SK-N-SH treated with all-trans-retinoic acid at 6 μM for 48 hours (cell line): Measurements from ENCODE around the gene MYLK4.

Experiments used
- ATAC-seq: fragments of 200-7000 bp; cut with Tn5 transposase; 3 replicates; pipeline ENCODE4 v1.9.1; 2020; ENCODE audit warnings: mild to moderate bottlenecking, moderate library complexity
- ARNTL ChIP-seq: fragments of 450-650 bp; formaldehyde crosslinking; IDR thresholded peaks from 2 replicates; pipeline ENCODE4 v1.5.0; 2020; ENCODE audit warnings: low read depth, mild to moderate bottlenecking, moderate library complexity, borderline replicate concordance
- BACH2 ChIP-seq: fragments of 250-450 bp; sonication (Bioruptor Pico); IDR thresholded peaks from 2 replicates; pipeline ENCODE4 v1.9.0; 2021; ENCODE audit warnings: mild to moderate bottlenecking, borderline replicate concordance
- CREB5 ChIP-seq: fragments of 250-450 bp; sonication (Bioruptor Pico); IDR thresholded peaks from 2 replicates; pipeline ENCODE4 v1.5.1; 2020; ENCODE audit warnings: low read depth, mild to moderate bottlenecking, moderate library complexity
- CSDC2 ChIP-seq: fragments of 250-450 bp; sonication (Bioruptor Pico); IDR thresholded peaks from 2 replicates; pipeline ENCODE4 v1.5.0; 2020; ENCODE audit warnings: mild to moderate bottlenecking, moderate library complexity
- CSRNP3 ChIP-seq: fragments of 250-450 bp; sonication (Bioruptor Pico); IDR thresholded peaks from 2 replicates; pipeline ENCODE4 v1.5.1; 2021; ENCODE audit warnings: mild to moderate bottlenecking, moderate library complexity
- ESRRG ChIP-seq: fragments of 250-450 bp; sonication (Bioruptor Pico); IDR thresholded peaks from 2 replicates; pipeline ENCODE4 v1.6.1; 2021; ENCODE audit warnings: mild to moderate bottlenecking
- GLIS3 ChIP-seq: fragments of 250-450 bp; sonication (Bioruptor Pico); IDR thresholded peaks from 2 replicates; pipeline ENCODE4 v1.5.0; 2020; ENCODE audit warnings: mild to moderate bottlenecking, moderate library complexity
- ISL1 ChIP-seq: fragments of 250-450 bp; sonication (Bioruptor Pico); IDR thresholded peaks from 2 replicates; pipeline ENCODE4 v2.1.2; 2022; ENCODE audit warnings: mild to moderate bottlenecking, moderate library complexity
- OSR1 ChIP-seq: fragments of 250-450 bp; sonication (Bioruptor Pico); IDR thresholded peaks from 2 replicates; pipeline ENCODE4 v1.8.0; 2022; ENCODE audit warnings: moderate library complexity, mild to moderate bottlenecking, inconsistent platforms
- PPARA ChIP-seq: fragments of 250-450 bp; sonication (Bioruptor Pico); IDR thresholded peaks from 2 replicates; pipeline ENCODE4 v1.5.0; 2020; ENCODE audit warnings: mild to moderate bottlenecking, borderline replicate concordance
- RARB ChIP-seq: fragments of 250-450 bp; sonication (Bioruptor Pico); IDR thresholded peaks from 2 replicates; pipeline ENCODE4 v1.8.0; 2021; ENCODE audit warnings: mild to moderate bottlenecking, moderate library complexity
- SNAI2 ChIP-seq: fragments of 250-450 bp; sonication (Bioruptor Pico); IDR thresholded peaks from 2 replicates; pipeline ENCODE4 v1.5.0; 2020; ENCODE audit warnings: mild to moderate bottlenecking, moderate library complexity
- TCF4 ChIP-seq: fragments of 250-450 bp; sonication (Bioruptor Pico); IDR thresholded peaks from 2 replicates; pipeline ENCODE4 v1.8.0; 2021; ENCODE audit warnings: mild to moderate bottlenecking, moderate library complexity, borderline replicate concordance
- TOX ChIP-seq: fragments of 250-450 bp; sonication (Bioruptor Pico); IDR thresholded peaks from 2 replicates; pipeline ENCODE4 v1.8.0; 2021; ENCODE audit warnings: mild to moderate bottlenecking, moderate library complexity, borderline replicate concordance
- TSHZ2 ChIP-seq: fragments of 250-450 bp; sonication (Bioruptor Pico); IDR thresholded peaks from 2 replicates; pipeline ENCODE4 v1.5.0; 2020; ENCODE audit warnings: mild to moderate bottlenecking, moderate library complexity
- ZC3H10 ChIP-seq: fragments of 250-450 bp; sonication (Bioruptor Pico); IDR thresholded peaks from 2 replicates; pipeline ENCODE4 v1.5.1; 2021; ENCODE audit warnings: mild to moderate bottlenecking, moderate library complexity
- ZFP3 ChIP-seq: fragments of 250-450 bp; sonication (Bioruptor Pico); IDR thresholded peaks from 2 replicates; pipeline ENCODE4 v1.5.0; 2020; ENCODE audit warnings: mild to moderate bottlenecking, moderate library complexity
- ZFP30 ChIP-seq: fragments of 450-650 bp; formaldehyde crosslinking; IDR thresholded peaks from 2 replicates; pipeline ENCODE4 v1.5.0; 2022; ENCODE audit warnings: mild to moderate bottlenecking, moderate library complexity
- ZNF565 ChIP-seq: fragments of 450-650 bp; formaldehyde crosslinking; conservative IDR thresholded peaks from 2 replicates; pipeline ENCODE4 v1.5.0; 2020; ENCODE audit warnings: low read depth, mild to moderate bottlenecking, moderate library complexity
- ZNF70 ChIP-seq: fragments of 450-650 bp; formaldehyde crosslinking; IDR thresholded peaks from 2 replicates; pipeline ENCODE4 v1.5.0; 2020; ENCODE audit warnings: mild to moderate bottlenecking, moderate library complexity
- ZNF8 ChIP-seq: fragments of 450-650 bp; formaldehyde crosslinking; IDR thresholded peaks from 2 replicates; pipeline ENCODE4 v1.5.0; 2020; ENCODE audit warnings: mild to moderate bottlenecking, moderate library complexity

MYLK4 gene

GRCh38 chr6:2732503-2733089 lies 18.1 kb downstream of the MYLK4 start:
- ATAC-seq, result no peak
- TF ChIP-seq BACH2, result no peak
- TF ChIP-seq ZC3H10 (CRISPR knock-in tag), result no peak
- TF ChIP-seq ESRRG (CRISPR knock-in tag), result no peak
- TF ChIP-seq CSRNP3 (CRISPR knock-in tag), result no peak
- no peak for TF ChIP-seq GLIS3 (CRISPR knock-in tag)
- TF ChIP-seq OSR1, result no peak
- TF ChIP-seq ISL1 (CRISPR knock-in tag), result no peak
- no peak for TF ChIP-seq ZFP30 (CRISPR knock-in tag)
- no peak for TF ChIP-seq PPARA (CRISPR knock-in tag)
- no peak for TF ChIP-seq ZFP3

GRCh38 chr6:2731281-2731909 lies 19.3 kb downstream of the MYLK4 start:
- TF ChIP-seq BACH2 (no peak), CSRNP3 (CRISPR knock-in tag) (no peak), ZNF8 (no peak), ISL1 (CRISPR knock-in tag) (no peak), OSR1 (no peak), ZNF565 (CRISPR knock-in tag) (no peak), TOX (CRISPR knock-in tag) (no peak), ZNF70 (no peak), SNAI2 (CRISPR knock-in tag) (no peak), GLIS3 (CRISPR knock-in tag) (no peak), CSDC2 (CRISPR knock-in tag) (no peak), ARNTL (CRISPR knock-in tag) (no peak), TCF4 (CRISPR knock-in tag) (no peak)
- TF ChIP-seq, all 23 proteins: peak for 0

GRCh38 chr6:2730353-2731107 lies 20.2 kb downstream of the MYLK4 start:
- TF ChIP-seq SNAI2 (CRISPR knock-in tag) (no peak), GLIS3 (CRISPR knock-in tag) (no peak)
- ATAC-seq, result no peak

More at GRCh38 chr6:2731281-2731909, 19.3 kb downstream of the MYLK4 start:
- no peak for ATAC-seq

- no peak for ATAC-seq
- TF ChIP-seq ZNF70 (no peak), TCF4 (CRISPR knock-in tag) (no peak), SNAI2 (CRISPR knock-in tag) (no peak), RARB (CRISPR knock-in tag) (no peak), CREB5 (no peak), ISL1 (CRISPR knock-in tag) (no peak), BACH2 (no peak), TSHZ2 (CRISPR knock-in tag) (no peak), ZNF565 (CRISPR knock-in tag) (no peak)
- TF ChIP-seq, all 23 proteins: peak for 0
These were observed 20.8 kb downstream of the MYLK4 start for GRCh38 chr6:2729921-2730320.
